Memory B cell (primary cell): ENCODE results near the gene BCR.
"Not testable (repeated sequence)": the region's sequence is repeated elsewhere in the genome, so short reads cannot be mapped to it uniquely, and the experiment has no call there.

Experiments
- ATAC-seq: fragments of 150-1000 bp; cut with Tn5 transposase; 2 replicates; pipeline ENCODE4 v1.10.0; 2021; ENCODE audit warnings: low read depth, mild to moderate bottlenecking, moderate library complexity
- DNase-seq, 2 donors: peaks; one replicate each; pipeline ENCODE4 v3.0.0; 2022; ENCODE audit warnings: low spot score in 2 of 2
- H3K27ac Mint-ChIP-seq: one replicate; pipeline ENCODE4 v1.8.0; 2022; ENCODE audit warnings: mild to moderate bottlenecking, moderate library complexity, mixed read lengths
- H3K27me3 Mint-ChIP-seq: one replicate; pipeline ENCODE4 v1.8.0; 2022; ENCODE audit warnings: mixed read lengths
- H3K36me3 Mint-ChIP-seq: one replicate; pipeline ENCODE4 v1.8.0; 2022; ENCODE audit warnings: mild to moderate bottlenecking, mixed read lengths
- H3K4me1 Mint-ChIP-seq: one replicate; pipeline ENCODE4 v1.8.0; 2022; ENCODE audit warnings: mixed read lengths
- H3K4me3 Mint-ChIP-seq: one replicate; pipeline ENCODE4 v1.8.0; 2022; ENCODE audit warnings: mild to moderate bottlenecking, moderate library complexity, mixed read lengths
- H3K9me3 Mint-ChIP-seq: one replicate; pipeline ENCODE4 v1.8.0; 2022; ENCODE audit warnings: mixed read lengths

The BCR gene

DNA sequence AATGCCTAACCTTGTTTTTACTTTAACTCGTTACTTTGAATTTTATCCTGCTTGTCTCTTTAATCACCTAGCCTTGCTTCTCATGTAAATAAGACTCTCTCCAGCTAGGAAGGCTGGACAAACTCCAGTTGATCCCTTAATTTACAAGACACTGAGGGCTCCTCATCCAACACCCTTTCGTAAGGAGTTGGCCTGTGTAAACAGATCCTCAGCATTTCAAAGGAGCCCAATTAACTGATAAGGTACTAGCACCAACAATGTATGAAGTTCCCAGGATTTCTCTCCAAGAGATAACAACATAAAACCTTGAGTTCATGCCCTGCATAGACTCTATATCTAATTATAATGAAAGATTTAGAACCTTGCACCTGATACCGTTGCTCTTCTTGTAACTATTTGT is 186.9 kb downstream of the BCR start:
- not testable (repeated sequence) for H3K4me1 Mint-ChIP-seq, ATAC-seq, H3K36me3 Mint-ChIP-seq, H3K4me3 Mint-ChIP-seq, H3K9me3 Mint-ChIP-seq, H3K27ac Mint-ChIP-seq, H3K27me3 Mint-ChIP-seq, DNase-seq
